Naive B cell (primary cell): ENCODE results near the gene EFCAB13. TPM values are rescaled to one million over a fixed set of nuclear protein-coding genes. Genes with fewer than 3 reads are reported as not detected.
"Not testable (repeated sequence)": the region's sequence is repeated elsewhere in the genome, so short reads cannot be mapped to it uniquely, and the experiment has no call there.

Experiments
- ATAC-seq, 2 donors: fragments of 150-1000 bp; cut with Tn5 transposase; 2 replicates each; pipeline ENCODE4 v1.10.0; 2021; ENCODE audit warnings: low read depth in 2 of 2, mild to moderate bottlenecking in 2 of 2, moderate library complexity in 2 of 2
- DNase-seq: peaks from one replicate; pipeline ENCODE4 v3.0.0; 2022
- H3K27ac Mint-ChIP-seq, 6 donors: one replicate each; pipeline ENCODE4 v1.8.0; 2020 to 2022; ENCODE audit warnings: mild to moderate bottlenecking in 6 of 6, mixed read lengths in 6 of 6, moderate library complexity in 5 of 6, inconsistent platforms in 2 of 6
- H3K27me3 Mint-ChIP-seq, 3 donors: one replicate each; pipeline ENCODE4 v1.8.0; 2021 to 2022; ENCODE audit warnings: mixed read lengths in 3 of 3, mild to moderate bottlenecking in 1 of 3
- H3K36me3 Mint-ChIP-seq, 2 donors: one replicate each; pipeline ENCODE4 v1.8.0; 2020 to 2022; ENCODE audit warnings: mixed read lengths in 2 of 2, inconsistent platforms in 1 of 2, mild to moderate bottlenecking in 1 of 2
- H3K4me1 Mint-ChIP-seq, 3 donors: one replicate each; pipeline ENCODE4 v1.8.0; 2020 to 2022; ENCODE audit warnings: mixed read lengths in 3 of 3, inconsistent platforms in 1 of 3, mild to moderate bottlenecking in 1 of 3, moderate library complexity in 1 of 3
- H3K4me3 Mint-ChIP-seq, 8 donors: one replicate each; pipeline ENCODE4 v1.8.0; 2020 to 2022; ENCODE audit warnings: mild to moderate bottlenecking in 8 of 8, mixed read lengths in 8 of 8, moderate library complexity in 8 of 8, inconsistent platforms in 2 of 8
- H3K9me3 Mint-ChIP-seq, 7 donors: one replicate each; pipeline ENCODE4 v1.8.0; 2020 to 2022; ENCODE audit warnings: mixed read lengths in 7 of 7, mild to moderate bottlenecking in 5 of 7, inconsistent platforms in 2 of 7, moderate library complexity in 1 of 7
- polyA plus RNA-seq, 6 donors: library from polyadenylated mRNA; unstranded; fragments of 300-500 nt; fragmentation: Illumina TruSeq; gene quantifications; one replicate each; pipeline ENCODE4 v1.2.3, GENCODE V29; 2021; ENCODE audit warnings: low read depth in 6 of 6

The EFCAB13 gene
- polyA plus RNA-seq, 6 donors from 2014 or later = 27.5 to 43.7 (median 33.8) TPM

DNA sequence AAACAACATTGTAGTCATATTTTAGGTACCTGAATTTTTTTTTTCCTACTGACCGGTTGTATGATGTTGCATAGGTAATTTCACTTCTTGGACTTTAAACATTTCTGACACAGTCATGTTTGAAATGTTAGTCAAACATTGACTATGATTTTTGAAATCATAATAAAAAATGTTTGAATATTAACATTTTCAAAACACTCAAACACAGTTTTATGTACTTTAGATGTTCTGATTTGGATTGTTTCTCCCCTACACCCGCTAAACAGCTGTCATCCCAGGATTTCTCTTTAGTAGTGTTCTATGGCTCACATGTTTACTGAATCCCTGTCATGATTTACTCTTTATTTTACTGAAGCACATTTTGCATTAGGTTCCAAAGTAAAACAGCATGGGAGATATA lies 104.2 kb downstream of the EFCAB13 start:
- no peak overlapping the region for H3K27ac Mint-ChIP-seq
- H3K4me1 Mint-ChIP-seq = peaks cover 0 to 8% (median 5%) of the 10 kb centered on the region in 3 donors
- no peaks in the 10 kb centered on the region for H3K36me3 Mint-ChIP-seq
- ATAC-seq = no peak
- H3K4me3 Mint-ChIP-seq = no peak overlapping the region
- H3K27me3 Mint-ChIP-seq = no peaks in the 10 kb centered on the region
- H3K9me3 Mint-ChIP-seq = peaks cover 0 to 5% (median 0%) of the 10 kb centered on the region in 7 donors
- no peak for DNase-seq

DNA sequence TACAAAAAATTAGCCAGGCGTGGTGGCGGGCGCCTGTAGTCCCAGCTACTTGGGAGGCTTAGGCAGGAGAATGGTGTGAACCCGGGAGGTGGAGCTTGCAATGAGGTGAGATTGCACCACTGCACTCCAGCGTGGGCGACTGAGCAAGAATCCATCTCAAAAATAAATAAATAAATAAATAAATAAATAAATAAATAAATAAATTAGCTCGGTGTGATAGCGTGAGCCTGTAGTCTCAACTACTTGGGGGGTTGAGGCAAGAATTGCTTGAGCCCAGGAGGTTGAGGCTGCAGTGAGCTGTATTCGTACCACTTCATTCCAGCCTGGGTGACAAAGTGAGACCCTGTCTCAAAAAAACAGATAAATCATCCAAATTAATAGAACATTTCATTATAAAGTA lies 108.5 kb downstream of the EFCAB13 start:
- DNase-seq, H3K4me3 Mint-ChIP-seq, ATAC-seq, H3K4me1 Mint-ChIP-seq, H3K27me3 Mint-ChIP-seq, H3K27ac Mint-ChIP-seq: not testable (repeated sequence)
- peaks cover 0 to 16% of the 10 kb centered on the region in 2 donors for H3K36me3 Mint-ChIP-seq
- peaks cover 0 to 29% (median 16%) of the 10 kb centered on the region in 7 donors for H3K9me3 Mint-ChIP-seq

- Mint-ChIP-seq H3K27me3 (no peaks in the 10 kb centered on the region), H3K27ac (no peak overlapping the region), H3K4me3 (no peak overlapping the region), H3K4me1 (no peaks in the 10 kb centered on the region), H3K9me3 (no peaks in the 10 kb centered on the region), H3K36me3 (no peaks in the 10 kb centered on the region)
- DNase-seq = no peak
- ATAC-seq = no peak
Observed at GRCh38 chr17:47465165-47465564, 141.4 kb downstream of the EFCAB13 start.

GRCh38 chr17:47466976-47467375 lies 143.2 kb downstream of the EFCAB13 start:
- H3K27ac Mint-ChIP-seq, H3K4me1 Mint-ChIP-seq, ATAC-seq: not testable (repeated sequence)

DNA sequence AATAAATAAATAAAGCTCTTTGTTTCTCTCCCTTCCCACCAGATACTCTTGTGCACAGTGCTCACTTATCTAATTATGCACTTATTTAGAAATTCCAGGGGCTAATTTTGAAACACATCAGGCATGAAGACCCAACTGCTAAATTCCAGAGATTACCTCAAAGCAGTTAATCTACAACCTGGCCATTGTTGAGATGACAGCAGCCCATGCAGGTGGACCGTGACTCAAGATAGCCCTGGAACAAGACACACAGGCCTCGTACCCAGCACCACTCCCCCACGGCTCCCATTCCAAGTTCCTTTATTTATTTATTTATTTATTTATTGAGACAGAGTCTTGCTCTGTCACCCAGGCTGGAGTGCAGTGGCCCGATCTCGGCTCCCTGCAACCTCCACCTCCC lies 147.1 kb downstream of the EFCAB13 start:
- no peak overlapping the region for H3K27ac Mint-ChIP-seq
- no peaks in the 10 kb centered on the region for H3K4me1 Mint-ChIP-seq
- no peak for DNase-seq
- peaks cover 0 to 6% of the 10 kb centered on the region in 2 donors for H3K36me3 Mint-ChIP-seq
- H3K27me3 Mint-ChIP-seq = no peaks in the 10 kb centered on the region
- H3K4me3 Mint-ChIP-seq = no peak overlapping the region
- no peak for ATAC-seq
- H3K9me3 Mint-ChIP-seq = no peaks in the 10 kb centered on the region

More at GRCh38 chr17:47466976-47467375, 143.2 kb downstream of the EFCAB13 start:
- DNase-seq, H3K27me3 Mint-ChIP-seq, H3K9me3 Mint-ChIP-seq, H3K36me3 Mint-ChIP-seq, H3K4me3 Mint-ChIP-seq: not testable (repeated sequence)

DNA sequence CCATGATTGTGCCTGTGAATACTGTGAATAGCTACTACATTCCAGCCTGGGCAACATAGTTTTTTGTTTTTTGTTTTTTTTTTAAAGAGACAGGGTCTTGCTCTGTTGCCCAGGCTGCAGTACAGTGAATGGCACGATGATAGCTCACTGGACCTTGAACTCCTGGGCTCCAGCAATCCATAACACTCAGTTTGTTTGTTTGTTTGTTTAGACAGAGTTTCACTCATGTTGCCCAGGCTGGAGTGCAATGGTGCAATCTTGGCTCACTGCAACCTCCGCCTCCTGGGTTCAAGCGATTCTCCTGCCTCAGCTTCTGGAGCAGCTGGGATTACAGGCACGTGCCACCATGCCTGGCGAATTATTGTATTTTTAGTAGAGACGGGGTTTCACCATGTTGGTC lies 148.3 kb downstream of the EFCAB13 start:
- ATAC-seq, H3K4me3 Mint-ChIP-seq, DNase-seq, H3K27ac Mint-ChIP-seq, H3K36me3 Mint-ChIP-seq, H3K4me1 Mint-ChIP-seq, H3K9me3 Mint-ChIP-seq, H3K27me3 Mint-ChIP-seq: not testable (repeated sequence)

Other genes with a start within 250 kb of the EFCAB13 start
- 100 to 1,000 TPM in 3 of 6 donors, 10 to 100 TPM in 3; 88.1 to 112 (median 97.6) TPM for gene CDC27, start 134.7 kb upstream of the EFCAB13 start, polyA plus RNA-seq
- gene MYL4, start 114.6 kb upstream of the EFCAB13 start, polyA plus RNA-seq = under 1 TPM in 2 of 6 donors, not detected in 4; 0.53 to 0.55 TPM
- gene ITGB3, start 70.1 kb upstream of the EFCAB13 start, polyA plus RNA-seq = 1 to 10 TPM in 5 of 6 donors, not detected in 1; 2.1 to 9.2 (median 5.1) TPM
- gene NPEPPS, start 207.2 kb downstream of the EFCAB13 start, polyA plus RNA-seq = 10 to 100 TPM; 45.8 to 70.4 (median 50.6) TPM